ENCODE data around the gene ERG. TPM values are rescaled to one million over a fixed set of nuclear protein-coding genes. Genes with fewer than 3 reads are reported as not detected.

Gene ERG
- total and polyA plus RNA-seq, 5 donors from 2014 or later = 1.5 TPM; not detected in 4

GRCh38 chr21:38358098-38358497 lies 140.2 kb downstream of the ERG start:
- Histone ChIP-seq H3K36me3 (ENCODE audit: control insufficient read depth, insufficient read depth, low read length) (no peaks in the 10 kb centered on the region), H3K4me3 (ENCODE audit: low read depth, low read length) (no peak overlapping the region), H3K27ac (ENCODE audit: insufficient read depth, low read length, poor library complexity, severe bottlenecking) (no peak overlapping the region), H3K9me3 (ENCODE audit: control insufficient read depth in 2 of 2, low read length in 2 of 2) (peaks cover 0 to 2% of the 10 kb centered on the region in 2 experiments), H3K27me3 (ENCODE audit: control insufficient read depth, insufficient read depth, low read length) (no peaks in the 10 kb centered on the region), H3K4me1 (ENCODE audit: control insufficient read depth, insufficient read depth, low read length, poor library complexity, severe bottlenecking) (no peaks in the 10 kb centered on the region)
- peaks cover 0 to 5% (median 0%) of the 10 kb centered on the region in 4 donors for H3K4me1 Mint-ChIP-seq
- H3K9me3 Mint-ChIP-seq = peaks cover 0 to 2% (median 0%) of the 10 kb centered on the region in 7 donors
- no peak for DNase-seq
- no peak for ATAC-seq (ENCODE audit: low read depth in 2 of 2)
- no peaks in the 10 kb centered on the region for H3K36me3 Mint-ChIP-seq
- peaks cover 4% of the 10 kb centered on the region for H3K27me3 Mint-ChIP-seq
- no peak overlapping the region for H3K27ac Mint-ChIP-seq
- no peak overlapping the region for H3K4me3 Mint-ChIP-seq

- DNase-seq (no peak), ATAC-seq (ENCODE audit: low read depth in 2 of 2) (no peak)
- H3K36me3 ChIP-seq (ENCODE audit: control insufficient read depth, insufficient read depth, low read length) = no peaks in the 10 kb centered on the region
- H3K4me1 ChIP-seq (ENCODE audit: control insufficient read depth, insufficient read depth, low read length, poor library complexity, severe bottlenecking) = no peaks in the 10 kb centered on the region
- Mint-ChIP-seq H3K4me1 (peaks cover 0 to 5% (median 0%) of the 10 kb centered on the region in 4 donors), H3K4me3 (no peak overlapping the region), H3K27ac (no peak overlapping the region), H3K36me3 (no peaks in the 10 kb centered on the region), H3K9me3 (peaks cover 0 to 2% (median 0%) of the 10 kb centered on the region in 7 donors), H3K27me3 (peaks cover 4% of the 10 kb centered on the region)
- no peak overlapping the region for H3K4me3 ChIP-seq (ENCODE audit: low read depth, low read length)
- no peak overlapping the region for H3K27ac ChIP-seq (ENCODE audit: insufficient read depth, low read length, poor library complexity, severe bottlenecking)
- peaks cover 0 to 2% of the 10 kb centered on the region in 2 experiments for H3K9me3 ChIP-seq (ENCODE audit: control insufficient read depth in 2 of 2, low read length in 2 of 2)
- H3K27me3 ChIP-seq (ENCODE audit: control insufficient read depth, insufficient read depth, low read length) = no peaks in the 10 kb centered on the region
Measured at GRCh38 chr21:38356883-38357625, 141.2 kb downstream of the ERG start.

- H3K9me3 Mint-ChIP-seq = peaks cover 0 to 2% (median 0%) of the 10 kb centered on the region in 7 donors
- peaks cover 0 to 2% of the 10 kb centered on the region in 2 experiments for H3K9me3 ChIP-seq (ENCODE audit: control insufficient read depth in 2 of 2, low read length in 2 of 2)
- H3K27me3 Mint-ChIP-seq = peaks cover 4% of the 10 kb centered on the region
- no peak overlapping the region for H3K27ac Mint-ChIP-seq
- peaks cover 0 to 5% (median 0%) of the 10 kb centered on the region in 4 donors for H3K4me1 Mint-ChIP-seq
- no peak overlapping the region for H3K4me3 ChIP-seq (ENCODE audit: low read depth, low read length)
- no peaks in the 10 kb centered on the region for H3K36me3 ChIP-seq (ENCODE audit: control insufficient read depth, insufficient read depth, low read length)
- H3K4me1 ChIP-seq (ENCODE audit: control insufficient read depth, insufficient read depth, low read length, poor library complexity, severe bottlenecking) = no peaks in the 10 kb centered on the region
- H3K27me3 ChIP-seq (ENCODE audit: control insufficient read depth, insufficient read depth, low read length) = no peaks in the 10 kb centered on the region
- H3K4me3 Mint-ChIP-seq = no peak overlapping the region
- DNase-seq (peak; percentile 12 to 50 (median 31)), ATAC-seq (ENCODE audit: low read depth in 2 of 2) (peak in 1 of 2 donors; percentile 41)
- H3K27ac ChIP-seq (ENCODE audit: insufficient read depth, low read length, poor library complexity, severe bottlenecking) = no peak overlapping the region
- H3K36me3 Mint-ChIP-seq = no peaks in the 10 kb centered on the region
Measured at GRCh38 chr21:38355992-38356781, 142.1 kb downstream of the ERG start.

GRCh38 chr21:38355353-38355752 lies 142.9 kb downstream of the ERG start:
- Histone ChIP-seq H3K27me3 (ENCODE audit: control insufficient read depth, insufficient read depth, low read length) (no peaks in the 10 kb centered on the region), H3K9me3 (ENCODE audit: control insufficient read depth in 2 of 2, low read length in 2 of 2) (peaks cover 0 to 2% of the 10 kb centered on the region in 2 experiments), H3K4me1 (ENCODE audit: control insufficient read depth, insufficient read depth, low read length, poor library complexity, severe bottlenecking) (no peaks in the 10 kb centered on the region), H3K36me3 (ENCODE audit: control insufficient read depth, insufficient read depth, low read length) (no peaks in the 10 kb centered on the region), H3K4me3 (ENCODE audit: low read depth, low read length) (no peak overlapping the region), H3K27ac (ENCODE audit: insufficient read depth, low read length, poor library complexity, severe bottlenecking) (no peak overlapping the region)
- Mint-ChIP-seq H3K9me3 (peaks cover 0 to 2% (median 0%) of the 10 kb centered on the region in 7 donors), H3K4me1 (peaks cover 0 to 5% (median 0%) of the 10 kb centered on the region in 4 donors), H3K36me3 (no peaks in the 10 kb centered on the region), H3K27ac (no peak overlapping the region), H3K27me3 (peaks cover 4% of the 10 kb centered on the region), H3K4me3 (no peak overlapping the region)
- DNase-seq (no peak), ATAC-seq (ENCODE audit: low read depth in 2 of 2) (no peak)

- Histone ChIP-seq H3K36me3 (ENCODE audit: control insufficient read depth, insufficient read depth, low read length) (no peaks in the 10 kb centered on the region), H3K4me3 (ENCODE audit: low read depth, low read length) (no peak overlapping the region), H3K27ac (ENCODE audit: insufficient read depth, low read length, poor library complexity, severe bottlenecking) (no peak overlapping the region), H3K4me1 (ENCODE audit: control insufficient read depth, insufficient read depth, low read length, poor library complexity, severe bottlenecking) (no peaks in the 10 kb centered on the region), H3K9me3 (ENCODE audit: control insufficient read depth in 2 of 2, low read length in 2 of 2) (peaks cover 0 to 2% of the 10 kb centered on the region in 2 experiments), H3K27me3 (ENCODE audit: control insufficient read depth, insufficient read depth, low read length) (no peaks in the 10 kb centered on the region)
- Mint-ChIP-seq H3K36me3 (no peaks in the 10 kb centered on the region), H3K27me3 (peaks cover 4% of the 10 kb centered on the region), H3K4me3 (no peak overlapping the region), H3K9me3 (peaks cover 0 to 2% (median 0%) of the 10 kb centered on the region in 7 donors), H3K4me1 (peaks cover 0 to 5% (median 0%) of the 10 kb centered on the region in 4 donors), H3K27ac (no peak overlapping the region)
- ATAC-seq (ENCODE audit: low read depth in 2 of 2) = no peak
- DNase-seq = no peak
Measured at GRCh38 chr21:38354746-38355145, 143.5 kb downstream of the ERG start.

- no peak overlapping the region for H3K27ac ChIP-seq (ENCODE audit: insufficient read depth, low read length, poor library complexity, severe bottlenecking)
- peaks cover 0 to 5% (median 0%) of the 10 kb centered on the region in 4 donors for H3K4me1 Mint-ChIP-seq
- no peak overlapping the region for H3K4me3 Mint-ChIP-seq
- DNase-seq = no peak
- peaks cover 3% of the 10 kb centered on the region for H3K27me3 Mint-ChIP-seq
- H3K27me3 ChIP-seq (ENCODE audit: control insufficient read depth, insufficient read depth, low read length) = no peaks in the 10 kb centered on the region
- no peaks in the 10 kb centered on the region for H3K4me1 ChIP-seq (ENCODE audit: control insufficient read depth, insufficient read depth, low read length, poor library complexity, severe bottlenecking)
- no peak overlapping the region for H3K27ac Mint-ChIP-seq
- H3K36me3 ChIP-seq (ENCODE audit: control insufficient read depth, insufficient read depth, low read length) = no peaks in the 10 kb centered on the region
- no peak overlapping the region for H3K4me3 ChIP-seq (ENCODE audit: low read depth, low read length)
- no peaks in the 10 kb centered on the region for H3K36me3 Mint-ChIP-seq
- H3K9me3 ChIP-seq (ENCODE audit: control insufficient read depth in 2 of 2, low read length in 2 of 2) = peaks cover 0 to 2% of the 10 kb centered on the region in 2 experiments
- no peak for ATAC-seq (ENCODE audit: low read depth in 2 of 2)
- peaks cover 0 to 2% (median 0%) of the 10 kb centered on the region in 7 donors for H3K9me3 Mint-ChIP-seq
Measured at GRCh38 chr21:38354231-38354630, 144.0 kb downstream of the ERG start.

GRCh38 chr21:38352536-38353219 lies 145.6 kb downstream of the ERG start:
- Histone ChIP-seq H3K36me3 (ENCODE audit: control insufficient read depth, insufficient read depth, low read length) (no peaks in the 10 kb centered on the region), H3K4me1 (ENCODE audit: control insufficient read depth, insufficient read depth, low read length, poor library complexity, severe bottlenecking) (no peaks in the 10 kb centered on the region), H3K9me3 (ENCODE audit: control insufficient read depth in 2 of 2, low read length in 2 of 2) (no peaks in the 10 kb centered on the region), H3K27ac (ENCODE audit: insufficient read depth, low read length, poor library complexity, severe bottlenecking) (no peak overlapping the region), H3K27me3 (ENCODE audit: control insufficient read depth, insufficient read depth, low read length) (no peaks in the 10 kb centered on the region), H3K4me3 (ENCODE audit: low read depth, low read length) (no peak overlapping the region)
- Mint-ChIP-seq H3K9me3 (peaks cover 0 to 2% (median 0%) of the 10 kb centered on the region in 7 donors), H3K36me3 (no peaks in the 10 kb centered on the region), H3K4me3 (no peak overlapping the region), H3K4me1 (peaks cover 0 to 5% (median 0%) of the 10 kb centered on the region in 4 donors), H3K27ac (no peak overlapping the region), H3K27me3 (no peaks in the 10 kb centered on the region)
- no peak for ATAC-seq (ENCODE audit: low read depth in 2 of 2)
- DNase-seq = no peak
